ENCODE results near the gene TRDN.

TRDN gene

GRCh38 chr6:123207967-123208510, 428.7 kb downstream of the TRDN start:
- no peak for FAIRE-seq
- no peak for DNase-seq (ENCODE audit: insufficient read length, low spot score)

DNA sequence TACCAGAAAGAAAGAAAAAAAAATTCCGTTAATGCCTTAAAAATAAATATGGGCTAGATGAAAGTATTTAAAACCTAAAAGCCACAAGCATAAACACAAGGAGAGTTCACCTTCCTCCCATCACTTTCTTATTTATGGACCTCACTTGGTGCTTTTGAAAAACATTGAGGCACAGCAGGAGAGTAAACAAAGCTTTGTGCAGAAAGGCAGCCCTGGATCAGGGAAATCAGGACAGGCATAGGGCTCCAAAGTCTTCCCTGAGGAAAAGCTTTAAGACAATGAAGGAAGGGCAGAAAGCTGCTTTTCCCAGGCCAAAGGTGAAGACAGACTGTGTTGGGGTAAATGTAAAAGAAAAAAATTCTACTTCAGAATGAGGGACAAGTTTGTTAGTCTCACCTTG, 432.8 kb downstream of the TRDN start:
- FAIRE-seq (no peak), DNase-seq (ENCODE audit: insufficient read length, low spot score) (no peak)

DNA sequence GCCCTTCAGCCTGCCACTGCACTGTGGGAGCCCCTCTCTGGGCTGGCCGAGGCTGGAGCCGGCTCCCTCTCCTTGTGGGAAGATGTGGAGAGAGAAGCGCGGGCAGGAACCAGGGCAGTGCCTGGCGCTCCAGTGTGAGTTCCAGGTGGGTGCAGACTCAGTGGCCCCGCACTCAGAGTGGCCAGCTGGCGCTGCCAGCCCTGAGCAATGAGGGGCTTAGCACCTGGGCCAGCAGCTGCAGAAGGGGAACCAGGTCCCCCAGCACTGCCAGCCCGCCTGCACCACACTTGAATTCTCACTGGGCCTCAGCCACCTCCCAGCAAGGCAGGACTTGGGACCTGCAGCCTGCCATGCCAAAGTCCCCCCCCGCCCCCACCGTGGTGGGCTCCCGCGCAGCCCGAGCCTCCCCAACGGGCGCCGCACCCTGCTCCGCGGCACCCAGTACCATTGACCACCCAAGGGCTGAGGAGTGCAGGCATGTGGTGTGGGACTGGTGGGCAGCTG, 434.8 kb downstream of the TRDN start:
- DNase-seq (ENCODE audit: insufficient read length, low spot score) = no peak
- FAIRE-seq = no peak

DNA sequence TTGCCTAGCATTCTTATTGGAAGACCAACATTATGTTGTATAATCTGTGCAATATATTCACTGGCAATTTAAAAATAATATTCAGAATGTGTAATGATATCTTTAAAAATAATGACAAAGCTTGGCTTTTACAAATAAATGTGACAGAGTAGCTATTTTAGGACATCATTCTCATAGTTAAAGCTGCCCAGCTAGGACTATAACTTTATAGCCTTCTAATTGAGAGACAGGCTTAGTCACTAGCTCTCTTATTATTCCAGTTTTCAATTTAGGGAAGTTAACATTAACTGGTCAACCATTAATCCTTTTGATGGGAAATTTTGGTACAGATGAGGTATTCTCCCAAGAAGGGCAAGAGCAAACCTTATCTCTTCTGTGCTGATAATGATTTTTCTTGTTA, 443.5 kb downstream of the TRDN start:
- FAIRE-seq = no peak
- no peak for DNase-seq (ENCODE audit: insufficient read length, low spot score)

- DNase-seq (ENCODE audit: insufficient read length, low spot score) = no peak
- no peak for FAIRE-seq
Observed at GRCh38 chr6:123189816-123190215, 446.9 kb downstream of the TRDN start.

- DNase-seq (ENCODE audit: insufficient read length, low spot score) (no peak), FAIRE-seq (no peak)
Observed at GRCh38 chr6:123182998-123183397, 453.8 kb downstream of the TRDN start.

DNA sequence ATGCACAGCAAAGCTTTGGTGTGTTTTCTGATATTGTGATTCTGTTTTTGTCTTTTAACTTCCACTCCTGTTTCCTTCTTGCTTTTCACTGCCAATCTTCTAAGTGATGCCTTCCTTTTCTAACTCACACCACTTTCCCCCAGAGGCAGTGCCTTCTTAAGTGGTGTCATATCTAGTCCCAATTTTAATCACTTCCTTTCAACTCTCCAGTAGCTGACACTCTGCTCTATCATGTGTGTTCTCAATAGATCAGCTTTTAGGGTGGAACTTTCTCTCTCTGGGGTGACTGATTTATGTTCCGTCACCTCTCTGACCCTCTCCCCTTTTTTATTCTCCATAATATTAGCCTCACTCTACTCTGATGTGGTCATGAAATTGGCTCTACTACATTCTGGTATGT, 460.0 kb downstream of the TRDN start:
- no peak for FAIRE-seq
- DNase-seq (ENCODE audit: insufficient read length, low spot score) = no peak

- DNase-seq (ENCODE audit: insufficient read length, low spot score) (no peak), FAIRE-seq (no peak)
Observed at GRCh38 chr6:123171341-123172115, 465.2 kb downstream of the TRDN start.

DNA sequence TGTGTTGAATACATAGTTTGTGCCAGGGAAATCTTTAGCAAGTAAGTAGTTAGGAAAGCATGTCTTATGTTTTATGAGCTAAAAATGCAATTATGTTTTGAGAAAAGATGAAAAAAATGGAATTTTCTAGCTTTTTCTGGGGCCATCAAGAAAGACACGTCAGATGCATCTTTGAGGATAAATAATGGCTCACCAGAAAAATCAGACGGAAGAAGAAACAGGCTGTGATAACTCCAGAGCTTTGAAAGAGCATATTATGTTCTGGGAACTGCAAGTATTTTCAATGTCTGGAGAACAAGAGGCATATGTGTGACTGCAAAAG, 467.0 kb downstream of the TRDN start:
- no peak for FAIRE-seq

DNA sequence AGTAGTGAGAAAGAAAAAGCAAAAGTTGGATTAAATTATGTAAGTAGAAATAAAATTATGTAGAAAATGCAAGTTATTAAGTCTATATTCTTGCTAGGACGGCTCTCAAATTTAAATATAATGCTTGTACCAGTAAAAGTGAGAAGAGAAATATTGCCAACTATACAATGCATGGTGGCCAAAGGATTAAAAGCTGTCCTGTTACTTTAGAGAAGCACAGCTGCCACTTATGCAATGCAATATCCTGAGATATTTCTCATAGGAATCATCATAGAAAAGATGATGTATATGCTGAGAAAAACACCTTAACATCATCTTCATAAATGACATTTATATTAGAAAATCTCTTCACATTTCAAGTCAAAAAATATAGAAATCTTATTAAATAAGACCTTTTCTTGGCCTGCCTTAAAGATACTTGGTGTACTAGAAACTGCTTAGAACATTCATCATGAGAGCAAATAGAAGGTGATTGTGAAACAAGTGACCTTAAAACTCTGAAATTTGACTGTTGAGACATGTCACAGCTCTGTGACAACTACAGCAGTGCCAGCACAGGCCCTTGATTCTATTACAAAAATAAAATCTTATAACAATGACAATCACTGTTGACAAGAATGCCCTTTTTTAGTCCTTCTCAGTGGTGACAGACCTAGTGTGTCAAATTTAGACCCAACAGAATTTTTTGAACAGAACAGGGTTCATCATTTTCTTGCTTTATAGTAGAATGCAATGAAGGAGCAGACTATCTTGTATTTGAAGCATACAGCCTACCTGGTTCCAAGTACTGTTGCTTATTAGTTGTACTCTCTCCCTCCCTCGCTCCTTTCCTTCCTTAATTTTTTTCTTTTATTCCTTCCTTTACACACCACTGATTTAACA, 467.6 kb downstream of the TRDN start:
- no peak for FAIRE-seq
- no peak for DNase-seq (ENCODE audit: insufficient read length, low spot score)

More for the DNA sequence above, 467.0 kb downstream of the TRDN start:
- DNase-seq (ENCODE audit: insufficient read length, low spot score) = no peak

DNA sequence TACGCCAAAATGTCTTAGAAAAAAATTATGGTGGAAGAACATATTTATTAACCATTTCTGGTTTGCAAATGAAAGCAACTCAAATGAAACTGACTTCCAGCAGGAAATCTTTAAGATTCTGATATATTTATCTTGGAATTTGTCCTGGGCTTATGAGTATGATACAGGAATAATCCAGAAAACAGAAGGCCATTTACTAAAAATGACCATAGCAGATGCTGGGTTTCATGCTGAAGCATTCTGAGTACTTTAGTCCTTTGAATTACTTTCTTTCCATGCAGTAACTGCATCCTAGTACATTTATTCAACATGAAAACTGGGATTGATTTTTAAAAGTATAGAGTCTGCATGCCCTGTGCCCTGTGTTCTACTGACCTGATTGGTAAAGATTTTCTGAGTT, 468.3 kb downstream of the TRDN start:
- FAIRE-seq (no peak), DNase-seq (ENCODE audit: insufficient read length, low spot score) (no peak)
